NCI-H1436 (cell line): ENCODE measurements around the gene NCF2.

ENCODE experiments used
- DNase-seq: peaks from one replicate; lab custom pipeline; 2025; lab: John Stamatoyannopoulos, UW

The NCF2 gene

GRCh38 chr1:183611021-183611420, 20.8 kb upstream of the NCF2 start:
- DNase-seq, result no peak

- no peak for DNase-seq
Measured at GRCh38 chr1:183609759-183610452, 19.6 kb upstream of the NCF2 start.

GRCh38 chr1:183609313-183609712, 19.1 kb upstream of the NCF2 start:
- no peak for DNase-seq

- no peak for DNase-seq
Measured at GRCh38 chr1:183607322-183607980, 17.2 kb upstream of the NCF2 start.

GRCh38 chr1:183605904-183606303, 15.6 kb upstream of the NCF2 start:
- no peak for DNase-seq

- no peak for DNase-seq
Measured at GRCh38 chr1:183604815-183605214, 14.6 kb upstream of the NCF2 start.

GRCh38 chr1:183604038-183604808, 14.0 kb upstream of the NCF2 start:
- DNase-seq, result no peak

- DNase-seq, result no peak
Measured at GRCh38 chr1:183602510-183602909, 12.3 kb upstream of the NCF2 start.

GRCh38 chr1:183600634-183601033, 10.4 kb upstream of the NCF2 start:
- DNase-seq, result no peak

- no peak for DNase-seq
Measured at GRCh38 chr1:183600136-183600535, 9.9 kb upstream of the NCF2 start.

GRCh38 chr1:183598386-183598785, 8.1 kb upstream of the NCF2 start:
- DNase-seq, result no peak

GRCh38 chr1:183597656-183598347, 7.5 kb upstream of the NCF2 start:
- no peak for DNase-seq

- no peak for DNase-seq
Measured at GRCh38 chr1:183596500-183596899, 6.2 kb upstream of the NCF2 start.

- no peak for DNase-seq
Measured at GRCh38 chr1:183595537-183595936, 5.3 kb upstream of the NCF2 start.

GRCh38 chr1:183593356-183593755, 3.1 kb upstream of the NCF2 start:
- DNase-seq, result no peak

- no peak for DNase-seq
Measured at GRCh38 chr1:183592733-183593132, 2.5 kb upstream of the NCF2 start.

GRCh38 chr1:183589874-183590243, 400 bp downstream of the NCF2 start:
- DNase-seq, result no peak

GRCh38 chr1:183589384-183589783, 875 bp downstream of the NCF2 start:
- no peak for DNase-seq

- no peak for DNase-seq
Measured at GRCh38 chr1:183588827-183589226, 1.4 kb downstream of the NCF2 start.

- no peak for DNase-seq
Measured at GRCh38 chr1:183586926-183587325, 3.3 kb downstream of the NCF2 start.

- DNase-seq, result no peak
Measured at GRCh38 chr1:183586455-183586854, 3.8 kb downstream of the NCF2 start.

GRCh38 chr1:183585038-183585437, 5.2 kb downstream of the NCF2 start:
- DNase-seq, result no peak

- DNase-seq, result no peak
Measured at GRCh38 chr1:183584147-183584546, 6.1 kb downstream of the NCF2 start.
